GM12878 (cell line): ENCODE data around the gene HAUS6. TPM values are rescaled to one million over a fixed set of nuclear protein-coding genes. Genes with fewer than 3 reads are reported as not detected.

Experiments used
- CBX3 ChIP-seq: fragments of 200-600 bp; sonication (generic); IDR thresholded peaks from 2 replicates; pipeline ENCODE4 v1.6.1; 2016; ENCODE audit warnings: low read depth, borderline replicate concordance
- CREB1 ChIP-seq: IDR thresholded peaks from 2 replicates; pipeline ENCODE4 v1.6.1; 2012; ENCODE audit warnings: low read depth, mild to moderate bottlenecking, inconsistent platforms
- E4F1 ChIP-seq: fragments of 450-650 bp; IDR thresholded peaks from 2 replicates; pipeline ENCODE4 v1.6.1; 2018; ENCODE audit warnings: borderline replicate concordance, mild to moderate bottlenecking; ENCODE audit not compliant: partially characterized antibody
- HDAC6 ChIP-seq: fragments of 200-600 bp; sonication (generic); IDR thresholded peaks from one replicate; pipeline ENCODE4 v1.8.0; 2017; ENCODE audit warnings: antibody characterized with exemption; ENCODE audit not compliant: unreplicated experiment
- IKZF2 ChIP-seq, 2 experiments: fragments of 450-650 bp; IDR thresholded peaks; 2 replicates each; pipeline ENCODE4 v1.6.1; 2017; ENCODE audit warnings: mild to moderate bottlenecking in 2 of 2, moderate library complexity in 2 of 2
- RCOR1 ChIP-seq: conservative IDR thresholded peaks from 2 replicates; pipeline ENCODE4 v1.6.1; 2012; ENCODE audit warnings: low read depth, low read length, improper control_type of control experiment
- SMARCA5 ChIP-seq: fragments of 450-650 bp; IDR thresholded peaks from 2 replicates; pipeline ENCODE4 v1.6.1; 2017; ENCODE audit warnings: mild to moderate bottlenecking
- ZBTB40 ChIP-seq: fragments of 450-650 bp; IDR thresholded peaks from 2 replicates; pipeline ENCODE4 v1.6.1; 2016; ENCODE audit warnings: mild to moderate bottlenecking, moderate library complexity, borderline replicate concordance
- ZNF592 ChIP-seq: fragments of 450-650 bp; IDR thresholded peaks from 2 replicates; pipeline ENCODE4 v1.6.1; 2017; ENCODE audit warnings: mild to moderate bottlenecking, moderate library complexity
- polyA plus RNA-seq, 11 experiments: library from polyadenylated mRNA; depleted of rRNA in 4 of 11; unstranded in 6 of 11; stranded (reverse) in 5 of 11; fragments of >200 nt; fragmentation: Nextera tagmentation in 4 of 11; fragmentation: Illumina TruSeq in 1 of 11; extraction: Ambion mirVana in 4 of 11; extraction: Trizol in 1 of 11; gene quantifications; 1 replicate in 1 of 11; 2 replicates in 10 of 11; pipeline versions ENCODE4 v1.2.1 to v1.2.3, GENCODE V29; 2011 to 2016; ENCODE audit warnings: inconsistent platforms in 2 of 11, missing spikeins in 2 of 11, low read depth in 1 of 11
- total RNA-seq, 4 experiments: library from RNA; depleted of rRNA in 3 of 4; stranded (reverse); fragments of >200 nt in 3 of 4; fragmentation: Illumina TruSeq in 1 of 4; extraction: Trizol in 1 of 4; gene quantifications; 2 replicates each; pipeline versions ENCODE4 v1.2.1 to v1.2.3, GENCODE V29; 2013 to 2021
- TF ChIP-seq, protein P1 (sequence below): fragments of 450-650 bp; IDR thresholded peaks from 2 replicates; pipeline ENCODE4 v1.6.1; 2017; ENCODE audit warnings: mild to moderate bottlenecking, moderate library complexity
- TF ChIP-seq, protein P2 (sequence below): fragments of 450-650 bp; IDR thresholded peaks from 2 replicates; pipeline ENCODE4 v1.6.1; 2018; ENCODE audit warnings: mild to moderate bottlenecking, low read depth, moderate library complexity; ENCODE audit not compliant: partially characterized antibody

Gene HAUS6
- total and polyA plus RNA-seq, 10 of the 15 experiments (the other 5 are each of a cell fraction or from before 2014, with no cell fraction given) = 7.1 to 26.8 (median 16.0) TPM

GRCh38 chr9:19108038-19108437, 5.3 kb upstream of the HAUS6 start (continued):
- TF ChIP-seq E4F1 = no peak
- no peak for TF ChIP-seq SMARCA5
- TF ChIP-seq ZNF592 = no peak
- no peak for TF ChIP-seq ZBTB40
- TF ChIP-seq IKZF2 (IDR thresholded peaks at IDR 0.05) = no peak
- TF ChIP-seq CREB1 = no peak
- no peak for TF ChIP-seq CBX3
- TF ChIP-seq HDAC6 = no peak
- TF ChIP-seq, protein P1, sequence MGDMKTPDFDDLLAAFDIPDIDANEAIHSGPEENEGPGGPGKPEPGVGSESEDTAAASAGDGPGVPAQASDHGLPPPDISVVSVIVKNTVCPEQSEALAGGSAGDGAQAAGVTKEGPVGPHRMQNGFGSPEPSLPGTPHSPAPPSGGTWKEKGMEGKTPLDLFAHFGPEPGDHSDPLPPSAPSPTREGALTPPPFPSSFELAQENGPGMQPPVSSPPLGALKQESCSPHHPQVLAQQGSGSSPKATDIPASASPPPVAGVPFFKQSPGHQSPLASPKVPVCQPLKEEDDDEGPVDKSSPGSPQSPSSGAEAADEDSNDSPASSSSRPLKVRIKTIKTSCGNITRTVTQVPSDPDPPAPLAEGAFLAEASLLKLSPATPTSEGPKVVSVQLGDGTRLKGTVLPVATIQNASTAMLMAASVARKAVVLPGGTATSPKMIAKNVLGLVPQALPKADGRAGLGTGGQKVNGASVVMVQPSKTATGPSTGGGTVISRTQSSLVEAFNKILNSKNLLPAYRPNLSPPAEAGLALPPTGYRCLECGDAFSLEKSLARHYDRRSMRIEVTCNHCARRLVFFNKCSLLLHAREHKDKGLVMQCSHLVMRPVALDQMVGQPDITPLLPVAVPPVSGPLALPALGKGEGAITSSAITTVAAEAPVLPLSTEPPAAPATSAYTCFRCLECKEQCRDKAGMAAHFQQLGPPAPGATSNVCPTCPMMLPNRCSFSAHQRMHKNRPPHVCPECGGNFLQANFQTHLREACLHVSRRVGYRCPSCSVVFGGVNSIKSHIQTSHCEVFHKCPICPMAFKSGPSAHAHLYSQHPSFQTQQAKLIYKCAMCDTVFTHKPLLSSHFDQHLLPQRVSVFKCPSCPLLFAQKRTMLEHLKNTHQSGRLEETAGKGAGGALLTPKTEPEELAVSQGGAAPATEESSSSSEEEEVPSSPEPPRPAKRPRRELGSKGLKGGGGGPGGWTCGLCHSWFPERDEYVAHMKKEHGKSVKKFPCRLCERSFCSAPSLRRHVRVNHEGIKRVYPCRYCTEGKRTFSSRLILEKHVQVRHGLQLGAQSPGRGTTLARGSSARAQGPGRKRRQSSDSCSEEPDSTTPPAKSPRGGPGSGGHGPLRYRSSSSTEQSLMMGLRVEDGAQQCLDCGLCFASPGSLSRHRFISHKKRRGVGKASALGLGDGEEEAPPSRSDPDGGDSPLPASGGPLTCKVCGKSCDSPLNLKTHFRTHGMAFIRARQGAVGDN = peak; percentile 56; the same call in 1 of the 2 replicates
- no peak for TF ChIP-seq RCOR1
- TF ChIP-seq, protein P2, sequence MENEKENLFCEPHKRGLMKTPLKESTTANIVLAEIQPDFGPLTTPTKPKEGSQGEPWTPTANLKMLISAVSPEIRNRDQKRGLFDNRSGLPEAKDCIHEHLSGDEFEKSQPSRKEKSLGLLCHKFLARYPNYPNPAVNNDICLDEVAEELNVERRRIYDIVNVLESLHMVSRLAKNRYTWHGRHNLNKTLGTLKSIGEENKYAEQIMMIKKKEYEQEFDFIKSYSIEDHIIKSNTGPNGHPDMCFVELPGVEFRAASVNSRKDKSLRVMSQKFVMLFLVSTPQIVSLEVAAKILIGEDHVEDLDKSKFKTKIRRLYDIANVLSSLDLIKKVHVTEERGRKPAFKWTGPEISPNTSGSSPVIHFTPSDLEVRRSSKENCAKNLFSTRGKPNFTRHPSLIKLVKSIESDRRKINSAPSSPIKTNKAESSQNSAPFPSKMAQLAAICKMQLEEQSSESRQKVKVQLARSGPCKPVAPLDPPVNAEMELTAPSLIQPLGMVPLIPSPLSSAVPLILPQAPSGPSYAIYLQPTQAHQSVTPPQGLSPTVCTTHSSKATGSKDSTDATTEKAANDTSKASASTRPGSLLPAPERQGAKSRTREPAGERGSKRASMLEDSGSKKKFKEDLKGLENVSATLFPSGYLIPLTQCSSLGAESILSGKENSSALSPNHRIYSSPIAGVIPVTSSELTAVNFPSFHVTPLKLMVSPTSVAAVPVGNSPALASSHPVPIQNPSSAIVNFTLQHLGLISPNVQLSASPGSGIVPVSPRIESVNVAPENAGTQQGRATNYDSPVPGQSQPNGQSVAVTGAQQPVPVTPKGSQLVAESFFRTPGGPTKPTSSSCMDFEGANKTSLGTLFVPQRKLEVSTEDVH = no peak
